ENCODE results near the gene DLG2.

GRCh38 chr11:84518631-84519183 lies 1108.4 kb downstream of the DLG2 start:
- no peak for TF ChIP-seq CTCF (IDR thresholded peaks at IDR 0.05 in 4 of 5, conservative IDR thresholded peaks at IDR 0.05 in 1 of 5)
- TF ChIP-seq POLR2A (IDR thresholded peaks at IDR 0.05) = no peak
